HCT116 (cell line): ENCODE data around the gene GJD3. TPM values are rescaled to one million over a fixed set of nuclear protein-coding genes. Genes with fewer than 3 reads are reported as not detected.

ENCODE experiments used
- ATAC-seq: fragments of 200-7000 bp; cut with Tn5 transposase; 2 replicates; pipeline ENCODE4 v1.9.1; 2020; ENCODE audit warnings: mild to moderate bottlenecking, moderate library complexity
- BruUV-seq: library from RNA; stranded (reverse); fragments of 400-500 nt; replicated peaks from 2 replicates; lab custom pipeline; 2021; lab: Mats Ljungman, UMichigan
- CTCF ChIA-PET: fragments of 300-600 bp; sonication (Branson Sonifier 250); formaldehyde crosslinking; loops from one replicate; lab custom pipeline; 2021; ENCODE audit warnings: antibody characterized with exemption; lab: Charles Lee
- POLR2A ChIA-PET: fragments of 300-600, 350-600 bp; sonication (Branson Sonifier 250); formaldehyde crosslinking; loops from one replicate; lab custom pipeline; 2021; ENCODE audit warnings: antibody characterized with exemption; lab: Charles Lee
- RAD21 ChIA-PET, 2 experiments: fragments of 300-600 bp; sonication (Branson Sonifier 250); formaldehyde crosslinking; loops; one replicate each; lab custom pipeline; 2023; ENCODE audit warnings: low total read pairs in 2 of 2; ENCODE audit not compliant: uncharacterized antibody in 2 of 2, unreplicated experiment in 2 of 2, low non-redundant PET in 1 of 2; lab: Charles Lee
- DNase-seq: peaks from one replicate; pipeline ENCODE4 v3.0.0-alpha.2; 2010; ENCODE audit warnings: low read depth, low spot score
- H2AFZ ChIP-seq: fragments of 200-600 bp; shearing (Covaris generic), sonication (generic); 2 replicates; pipeline ENCODE4 v1.6.1; 2017; ENCODE audit warnings: low read depth, mixed run types, mixed read lengths, antibody characterized with exemption, low read length; ENCODE audit not compliant: poor library complexity, severe bottlenecking
- H3K27ac ChIP-seq: 2 replicates; pipeline ENCODE4 v1.5.1; 2012; ENCODE audit warnings: low read depth, low read length
- H3K27me3 ChIP-seq: fragments of 200-600 bp; sonication (generic); 2 replicates; pipeline ENCODE4 v1.6.1; 2016; ENCODE audit warnings: mixed run types, low read length, mixed read lengths; ENCODE audit not compliant: insufficient read depth
- H3K36me3 ChIP-seq, 2 experiments: fragments of 200-500 bp in 1 of 2; fragments of 200-600 bp in 1 of 2; sonication (Bioruptor generic) in 1 of 2; sonication (generic) in 1 of 2; 2 replicates each; pipeline versions ENCODE4 v1.5.1 to v1.6.1; 2014 to 2016; ENCODE audit warnings: low read length in 2 of 2, inconsistent platforms in 1 of 2, mixed read lengths in 1 of 2, mixed run types in 1 of 2; ENCODE audit not compliant: insufficient read depth in 2 of 2, control insufficient read depth in 1 of 2
- H3K4me1 ChIP-seq, 2 experiments: fragments of 200-600 bp in 1 of 2; sonication (generic) in 1 of 2; 2 replicates each; pipeline versions ENCODE4 v1.5.1 to v1.6.1; 2012 to 2017; ENCODE audit warnings: low read length in 2 of 2, inconsistent platforms in 1 of 2, mild to moderate bottlenecking in 1 of 2, mixed read lengths in 1 of 2, mixed run types in 1 of 2, moderate library complexity in 1 of 2; ENCODE audit not compliant: insufficient read depth in 2 of 2, control insufficient read depth in 1 of 2
- H3K4me2 ChIP-seq: fragments of 200-600 bp; sonication (generic); 2 replicates; pipeline ENCODE4 v1.6.1; 2017; ENCODE audit warnings: mixed run types, low read length, mixed read lengths
- H3K4me3 ChIP-seq, 2 experiments: fragments of 200-600 bp in 1 of 2; sonication (generic) in 1 of 2; replicated peaks in 1 of 2; 2 replicates each; pipeline ENCODE4 v1.5.1; 2011 to 2016; ENCODE audit warnings: low read length in 2 of 2, control low read depth in 1 of 2, low read depth in 1 of 2, mild to moderate bottlenecking in 1 of 2, mixed read lengths in 1 of 2, mixed run types in 1 of 2
- H3K79me2 ChIP-seq: fragments of 200-600 bp; sonication (generic); 2 replicates; pipeline ENCODE4 v1.6.1; 2017; ENCODE audit warnings: mild to moderate bottlenecking, mixed run types, low read length, moderate library complexity, mixed read lengths; ENCODE audit not compliant: insufficient read depth
- H3K9ac ChIP-seq: fragments of 200-600 bp; sonication (generic); 2 replicates; pipeline ENCODE4 v1.6.1; 2016; ENCODE audit warnings: low read length, mixed read lengths
- H3K9me2 ChIP-seq: fragments of 200-600 bp; sonication (generic), shearing (Covaris generic); 2 replicates; pipeline ENCODE4 v1.6.1; 2017; ENCODE audit warnings: mixed run types, mild to moderate bottlenecking, moderate library complexity; ENCODE audit not compliant: insufficient read depth
- H3K9me3 ChIP-seq, 2 experiments: fragments of 200-500 bp in 1 of 2; fragments of 200-600 bp in 1 of 2; sonication (Bioruptor generic) in 1 of 2; sonication (generic) in 1 of 2; 2 replicates each; pipeline ENCODE4 v1.6.1; 2014 to 2017; ENCODE audit warnings: low read length in 2 of 2, mixed read lengths in 2 of 2, inconsistent platforms in 1 of 2, low read depth in 1 of 2, mild to moderate bottlenecking in 1 of 2, mixed run types in 1 of 2, moderate library complexity in 1 of 2; ENCODE audit not compliant: control insufficient read depth in 1 of 2, insufficient read depth in 1 of 2
- H4K20me1 ChIP-seq: fragments of 200-600 bp; sonication (generic), shearing (Covaris generic); 2 replicates; pipeline ENCODE4 v1.6.1; 2017; ENCODE audit warnings: mixed run types, mild to moderate bottlenecking, moderate library complexity; ENCODE audit not compliant: insufficient read depth
- ATF3 ChIP-seq: IDR thresholded peaks from 2 replicates; pipeline ENCODE4 v1.6.1; 2012
- CBX3 ChIP-seq: IDR thresholded peaks from 2 replicates; pipeline ENCODE4 v1.6.1; 2012; ENCODE audit warnings: low read depth
- CTCF ChIP-seq, 3 experiments: fragments of 200-600 bp in 1 of 3; sonication (generic) in 1 of 3; IDR thresholded peaks in 2 of 3; conservative IDR thresholded peaks in 1 of 3; 2 replicates each; pipeline ENCODE4 v1.5.1; 2012 to 2017; ENCODE audit warnings: low read depth in 2 of 3, low read length in 2 of 3, antibody characterized with exemption in 1 of 3, borderline replicate concordance in 1 of 3, control low read depth in 1 of 3, mild to moderate bottlenecking in 1 of 3, mixed read lengths in 1 of 3, mixed run types in 1 of 3, moderate library complexity in 1 of 3; ENCODE audit not compliant: insufficient read depth in 1 of 3
- EGR1 ChIP-seq: IDR thresholded peaks from 2 replicates; pipeline ENCODE4 v1.6.1; 2012; ENCODE audit warnings: low read depth
- EZH2 ChIP-seq: fragments of 200-600 bp; sonication (generic); IDR thresholded peaks from 2 replicates; pipeline ENCODE4 v1.6.1; 2017; ENCODE audit warnings: antibody characterized with exemption, mixed run types
- EZH2phosphoT487 ChIP-seq: fragments of 200-600 bp; IDR thresholded peaks from 2 replicates; pipeline ENCODE4 v1.6.1; 2018; ENCODE audit warnings: antibody characterized with exemption, borderline replicate concordance
- JUND ChIP-seq: IDR thresholded peaks from 2 replicates; pipeline ENCODE4 v1.6.1; 2012
- POLR2A ChIP-seq: IDR thresholded peaks from 2 replicates; pipeline ENCODE4 v1.7.0; 2011; ENCODE audit warnings: borderline replicate concordance; ENCODE audit not compliant: insufficient read depth, insufficient read length; ENCODE audit errors: extremely low read depth
- SIN3A ChIP-seq: IDR thresholded peaks from 2 replicates; pipeline ENCODE4 v1.6.1; 2012; ENCODE audit warnings: low read depth
- SP1 ChIP-seq: IDR thresholded peaks from 2 replicates; pipeline ENCODE4 v1.6.1; 2012; ENCODE audit warnings: low read depth
- ZBTB33 ChIP-seq: IDR thresholded peaks from 2 replicates; pipeline ENCODE4 v1.6.1; 2011; ENCODE audit warnings: mild to moderate bottlenecking, low read length, moderate library complexity; ENCODE audit not compliant: insufficient replicate concordance; ENCODE audit errors: extremely low read depth
- ZNF274 ChIP-seq: fragments of 200-500 bp; sonication (Bioruptor generic); IDR thresholded peaks from 2 replicates; pipeline ENCODE4 v1.6.1; 2014; ENCODE audit warnings: mild to moderate bottlenecking, low read depth, low read length, inconsistent platforms
- intact Hi-C: fragments of 100-400 bp; cut with micrococcal nuclease; formaldehyde crosslinking; loops from 2 replicates; pipeline ENCODE4 v1.10.0; 2022
- total RNA-seq: library from RNA; stranded (reverse); gene quantifications from one replicate; pipeline ENCODE4 v1.2.1, GENCODE V29; 2021; ENCODE audit not compliant: unreplicated experiment

Gene GJD3
- total RNA-seq, 1 experiment from 2014 or later, result not detected

- H2AFZ ChIP-seq, result no peak overlapping the region
- TF ChIP-seq POLR2A (no peak), ATF3 (no peak), JUND (no peak), ZBTB33 (no peak), CBX3 (no peak), EZH2phosphoT487 (no peak)
- H3K4me2 ChIP-seq, result no peak overlapping the region
- ATAC-seq, result no peak
- no TSS peak for BruUV-seq
- H3K27ac ChIP-seq, result no peak overlapping the region
- intact Hi-C loops, result no loop called here
- H3K9ac ChIP-seq, result no peak overlapping the region
- no peak overlapping the region for H3K4me3 ChIP-seq
- peaks cover 52% of the 10 kb centered on the region; the same call in 1 of the 2 replicates for H3K79me2 ChIP-seq
- RAD21 ChIA-PET, result no interaction called here
- POLR2A ChIA-PET, result no interaction called here
- no peaks in the 10 kb centered on the region for H3K27me3 ChIP-seq
- DNase-seq, result no peak
- peaks cover 0 to 11% of the 10 kb centered on the region in 2 experiments; a peak in 3 of 4 replicates for H3K36me3 ChIP-seq
- peaks cover 16 to 36% of the 10 kb centered on the region in 2 experiments for H3K4me1 ChIP-seq
- H4K20me1 ChIP-seq, result no peaks in the 10 kb centered on the region
- no peaks in the 10 kb centered on the region for H3K9me3 ChIP-seq
- CTCF ChIA-PET, result no interaction called here
- H3K9me2 ChIP-seq, result no peaks in the 10 kb centered on the region
These were observed 17.0 kb downstream of the GJD3 start for GRCh38 chr17:40347319-40348135.

DNA sequence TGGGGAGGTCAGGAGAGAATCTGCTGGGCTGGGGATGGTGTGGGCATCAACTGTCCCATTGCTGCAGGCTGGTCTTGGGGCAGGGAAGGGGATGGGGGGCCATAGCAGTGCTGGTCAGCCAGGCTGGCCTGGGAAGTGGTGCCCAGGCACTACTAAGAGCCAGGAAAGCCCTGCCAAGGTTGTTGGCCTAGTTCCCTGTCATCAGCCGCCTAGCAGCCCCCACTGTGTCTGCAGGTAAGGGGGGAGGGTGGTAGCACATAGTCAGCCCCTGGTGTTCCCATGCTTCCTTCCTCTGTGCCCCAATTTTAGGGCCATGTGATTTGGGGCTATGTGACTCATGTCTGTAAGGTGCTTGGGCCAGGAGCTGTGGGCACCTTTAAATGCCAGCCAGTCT, 17.8 kb downstream of the GJD3 start:
- ChIA-PET RAD21 (no interaction called here), POLR2A (no interaction called here), CTCF (no interaction called here)
- intact Hi-C loops, result no loop called here
- no peaks in the 10 kb centered on the region for H3K9me2 ChIP-seq
- no peaks in the 10 kb centered on the region for H4K20me1 ChIP-seq
- H3K9ac ChIP-seq, result no peak overlapping the region
- H3K4me2 ChIP-seq, result no peak overlapping the region
- peaks cover 58% of the 10 kb centered on the region; the same call in 1 of the 2 replicates for H3K79me2 ChIP-seq
- ATAC-seq (no peak), DNase-seq (no peak)
- no peak overlapping the region for H3K27ac ChIP-seq
- peaks cover 0 to 6% of the 10 kb centered on the region in 2 experiments; a peak in 3 of 4 replicates for H3K36me3 ChIP-seq
- no peaks in the 10 kb centered on the region for H3K9me3 ChIP-seq
- H2AFZ ChIP-seq, result no peak overlapping the region
- H3K4me3 ChIP-seq, result no peak overlapping the region
- peaks cover 16 to 44% of the 10 kb centered on the region in 2 experiments for H3K4me1 ChIP-seq
- no TSS peak for BruUV-seq
- no peaks in the 10 kb centered on the region for H3K27me3 ChIP-seq
- TF ChIP-seq EZH2 (no peak), SP1 (no peak), CTCF (IDR thresholded peaks at IDR 0.05 in 2 of 3, conservative IDR thresholded peaks at IDR 0.05 in 1 of 3; ENCODE audit: borderline replicate concordance in 1 of 3, insufficient read depth in 1 of 3, low read depth in 2 of 3, low read length in 2 of 3) (no peak), CBX3 (no peak), SIN3A (no peak), EGR1 (no peak), ATF3 (no peak), ZBTB33 (no peak), EZH2phosphoT487 (no peak), ZNF274 (no peak)
